ENCODE results near the gene TUBGCP6.

The TUBGCP6 gene

GRCh38 chr22:50180727-50181521, 63.9 kb downstream of the TUBGCP6 start:
- no peak for DNase-seq (ENCODE audit: low spot score)

GRCh38 chr22:50179937-50180726, 64.7 kb downstream of the TUBGCP6 start:
- DNase-seq (ENCODE audit: low spot score): no peak

- DNase-seq (ENCODE audit: low spot score): no peak
These were observed 65.7 kb downstream of the TUBGCP6 start for GRCh38 chr22:50178871-50179869.

DNA sequence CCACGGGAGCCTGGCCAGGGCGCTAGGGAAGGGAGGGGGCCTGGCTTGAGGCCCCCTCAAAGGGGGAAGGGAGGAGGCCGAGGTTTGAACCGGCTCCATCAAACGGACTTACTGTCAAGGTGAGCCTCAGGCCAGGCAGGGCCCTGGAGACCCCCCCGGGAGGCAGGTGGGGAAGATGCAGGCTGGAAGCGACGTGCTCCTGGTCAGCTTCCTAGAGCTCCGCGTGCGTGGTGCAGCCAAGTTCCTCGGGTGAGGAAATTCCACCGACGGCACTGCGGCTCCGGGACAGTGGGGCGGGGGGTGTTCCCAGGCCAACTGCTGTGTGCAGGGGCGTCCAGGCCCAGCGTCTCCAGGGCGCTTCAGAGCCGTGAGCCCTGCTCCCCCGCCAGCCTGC, 66.4 kb downstream of the TUBGCP6 start:
- DNase-seq (ENCODE audit: low spot score): no peak

DNA sequence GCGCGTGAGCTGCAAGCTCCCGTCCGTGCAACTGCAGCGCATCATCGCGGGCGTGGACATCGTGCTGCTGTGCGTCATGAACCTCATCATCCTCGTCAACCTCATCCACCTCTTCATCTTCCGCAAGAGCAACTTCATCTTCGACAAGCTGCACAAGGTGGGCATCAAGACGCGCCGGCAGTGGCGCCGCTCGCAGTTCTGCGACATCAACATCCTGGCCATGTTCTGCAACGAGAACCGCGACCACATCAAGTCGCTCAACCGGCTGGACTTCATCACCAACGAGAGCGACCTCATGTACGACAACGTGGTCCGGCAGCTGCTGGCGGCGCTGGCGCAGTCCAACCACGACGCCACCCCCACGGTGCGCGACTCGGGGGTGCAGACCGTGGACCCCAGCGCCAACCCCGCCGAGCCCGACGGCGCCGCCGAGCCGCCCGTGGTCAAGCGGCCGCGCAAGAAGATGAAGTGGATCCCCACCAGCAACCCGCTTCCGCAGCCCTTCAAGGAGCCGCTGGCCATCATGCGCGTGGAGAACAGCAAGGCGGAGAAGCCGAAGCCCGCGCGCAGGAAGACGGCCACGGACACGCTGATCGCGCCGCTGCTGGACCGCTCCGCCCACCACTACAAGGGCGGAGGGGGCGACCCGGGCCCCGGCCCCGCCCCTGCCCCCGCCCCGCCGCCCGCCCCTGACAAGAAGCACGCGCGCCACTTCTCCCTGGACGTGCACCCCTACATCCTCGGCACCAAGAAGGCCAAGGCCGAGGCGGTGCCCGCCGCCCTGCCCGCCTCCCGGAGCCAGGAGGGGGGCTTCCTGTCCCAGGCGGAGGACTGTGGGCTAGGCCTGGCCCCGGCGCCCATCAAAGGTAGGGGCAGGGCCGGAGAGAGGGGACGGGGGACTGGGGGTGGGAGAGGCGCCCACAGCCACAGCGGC, 67.0 kb downstream of the TUBGCP6 start:
- DNase-seq (ENCODE audit: low spot score): no peak

- DNase-seq (ENCODE audit: low spot score): no peak
These were observed 67.8 kb downstream of the TUBGCP6 start for GRCh38 chr22:50176850-50177536.

- DNase-seq (ENCODE audit: low spot score): no peak
These were observed 68.6 kb downstream of the TUBGCP6 start for GRCh38 chr22:50175921-50176849.

GRCh38 chr22:50175191-50175461, 69.7 kb downstream of the TUBGCP6 start:
- DNase-seq (ENCODE audit: low spot score): no peak

- DNase-seq (ENCODE audit: low spot score): no peak
These were observed 70.2 kb downstream of the TUBGCP6 start for GRCh38 chr22:50174382-50175190.

GRCh38 chr22:50173983-50174355, 70.9 kb downstream of the TUBGCP6 start:
- DNase-seq (ENCODE audit: low spot score): no peak

GRCh38 chr22:50173311-50173982, 71.4 kb downstream of the TUBGCP6 start:
- no peak for DNase-seq (ENCODE audit: low spot score)

- no peak for DNase-seq (ENCODE audit: low spot score)
These were observed 72.8 kb downstream of the TUBGCP6 start for GRCh38 chr22:50171965-50172421.

GRCh38 chr22:50171319-50171964, 73.4 kb downstream of the TUBGCP6 start:
- DNase-seq (ENCODE audit: low spot score): no peak

GRCh38 chr22:50170453-50171318, 74.1 kb downstream of the TUBGCP6 start, which contains the start of gene PANX2:
Gene PANX2, plus strand, starts transcription at chr22:50170731. Its CDS starts 0 bp downstream, at chr22:50170731.
- peak; percentile 78 for DNase-seq (ENCODE audit: low spot score)

DNA sequence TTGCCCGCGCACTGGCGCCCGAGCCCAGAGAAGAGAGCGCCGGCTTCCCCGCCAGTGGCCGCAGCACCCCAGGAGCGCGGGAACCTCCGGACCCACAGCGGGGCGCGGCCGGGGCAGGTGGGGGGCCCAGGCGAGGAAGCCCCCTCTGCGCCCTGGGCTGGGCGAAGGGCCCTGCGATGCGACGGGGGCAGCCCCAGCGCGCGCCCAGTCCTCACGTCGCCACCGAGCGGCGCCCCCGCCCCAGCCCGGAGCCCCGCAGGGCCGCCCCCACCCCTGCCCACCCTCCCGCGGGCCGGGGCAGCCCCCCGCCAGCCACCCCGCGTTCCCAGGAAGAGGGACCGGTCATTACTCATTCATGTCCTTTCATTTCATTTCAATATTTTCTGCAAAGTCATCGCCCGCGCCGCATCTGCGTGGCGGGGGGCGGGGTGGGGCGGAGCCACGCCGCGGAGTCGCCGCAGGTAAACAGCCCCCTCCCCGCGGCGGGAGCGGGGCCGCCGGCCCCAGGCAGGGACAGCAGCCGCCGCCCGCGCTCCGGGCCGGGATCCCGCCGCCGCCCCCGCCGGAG, 75.0 kb downstream of the TUBGCP6 start:
- DNase-seq (ENCODE audit: low spot score): peak; percentile 80

DNA sequence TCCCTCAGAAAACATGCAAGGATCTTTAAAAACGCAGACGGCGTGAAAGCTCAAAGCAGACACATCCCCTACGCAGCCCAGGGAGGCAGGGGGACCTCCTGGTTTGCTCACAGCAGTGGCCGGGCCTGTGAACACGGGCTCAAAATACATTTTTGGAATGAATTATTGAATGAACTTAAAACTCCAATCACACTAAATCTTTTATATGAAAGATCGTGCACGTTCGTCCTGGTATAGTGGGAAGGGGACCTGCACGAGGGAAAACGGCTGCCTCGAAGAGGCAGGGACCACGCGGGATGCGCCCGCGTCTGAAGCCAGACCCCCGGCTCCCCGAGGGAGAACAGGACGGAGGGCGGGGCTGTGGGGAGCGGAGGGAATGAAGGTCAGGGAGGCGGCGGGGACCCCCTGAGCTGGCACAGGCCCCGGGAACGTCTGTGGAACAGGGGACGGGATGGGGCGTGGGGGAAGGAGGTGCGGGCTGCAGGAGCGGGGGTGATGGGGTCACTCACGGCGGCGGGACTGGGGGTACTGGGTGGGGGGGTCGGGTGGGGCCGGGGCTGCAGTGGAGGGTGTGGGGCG, 75.6 kb downstream of the TUBGCP6 start:
- DNase-seq (ENCODE audit: low spot score): no peak

All from D341Med (cell line).